ENCODE measurements around the gene CDK16.

The CDK16 gene

DNA sequence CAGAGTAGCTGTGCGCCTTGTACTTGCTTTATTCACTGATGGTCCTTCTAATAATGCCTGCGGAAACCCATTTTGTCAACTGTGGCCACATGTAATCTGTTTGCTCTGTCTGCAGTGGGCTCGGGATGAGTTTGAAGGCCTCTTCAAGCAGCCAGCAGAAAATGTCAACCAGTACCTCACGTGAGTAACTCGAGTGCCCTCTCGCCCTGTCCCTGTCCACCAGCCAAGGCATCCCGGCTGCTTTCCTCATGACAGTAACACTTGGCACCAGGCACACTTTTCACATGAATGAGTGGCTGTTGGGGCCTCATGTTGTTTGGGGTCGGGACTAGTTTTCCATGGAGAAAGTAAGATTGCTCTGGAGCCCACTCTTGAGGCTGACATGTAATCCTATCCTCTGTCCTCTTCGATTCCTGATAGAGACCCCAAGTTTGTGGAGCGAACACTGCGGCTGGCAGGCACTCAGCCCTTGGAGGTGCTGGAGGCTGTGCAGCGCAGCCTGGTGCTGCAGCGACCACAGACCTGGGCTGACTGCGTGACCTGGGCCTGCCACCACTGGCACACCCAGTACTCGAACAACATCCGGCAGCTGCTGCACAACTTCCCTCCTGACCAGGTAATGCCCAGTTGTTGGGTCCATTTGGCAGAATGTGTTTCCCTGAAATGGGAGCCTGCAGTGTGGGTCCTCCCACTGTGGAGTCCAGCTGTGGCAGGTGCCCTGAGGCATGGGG, 8.8 kb upstream of the CDK16 start:
- no peak for DNase-seq

DNA sequence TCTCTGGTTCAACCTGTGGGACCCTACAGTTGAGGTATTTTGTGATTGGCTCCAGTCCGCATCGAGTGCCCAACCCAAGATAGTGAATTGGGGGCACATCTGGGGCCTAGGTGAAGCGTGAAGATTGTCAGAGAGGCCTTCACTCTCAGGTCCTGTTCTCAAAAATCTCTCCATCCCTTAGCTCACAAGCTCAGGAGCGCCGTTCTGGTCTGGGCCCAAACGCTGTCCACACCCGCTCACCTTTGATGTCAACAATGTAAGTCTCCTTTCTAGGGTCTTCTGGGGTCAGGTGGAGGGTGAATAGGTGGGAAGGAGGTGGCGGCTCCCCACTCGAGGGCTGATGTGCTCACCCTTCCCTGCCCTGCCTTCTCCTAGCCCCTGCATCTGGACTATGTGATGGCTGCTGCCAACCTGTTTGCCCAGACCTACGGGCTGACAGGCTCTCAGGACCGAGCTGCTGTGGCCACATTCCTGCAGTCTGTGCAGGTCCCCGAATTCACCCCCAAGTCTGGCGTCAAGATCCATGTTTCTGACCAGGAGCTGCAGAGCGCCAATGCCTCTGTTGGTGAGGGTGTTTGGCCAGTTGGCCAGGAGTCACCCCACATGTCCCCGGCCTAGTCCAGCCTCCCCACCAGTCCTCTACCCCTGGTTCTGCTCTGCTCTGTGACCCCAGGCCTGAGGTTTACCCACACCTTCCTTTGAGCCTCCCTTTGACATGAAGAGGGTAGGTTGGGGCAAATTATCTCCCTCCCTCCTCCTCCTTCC, 7.6 kb upstream of the CDK16 start:
- no peak for DNase-seq

DNA sequence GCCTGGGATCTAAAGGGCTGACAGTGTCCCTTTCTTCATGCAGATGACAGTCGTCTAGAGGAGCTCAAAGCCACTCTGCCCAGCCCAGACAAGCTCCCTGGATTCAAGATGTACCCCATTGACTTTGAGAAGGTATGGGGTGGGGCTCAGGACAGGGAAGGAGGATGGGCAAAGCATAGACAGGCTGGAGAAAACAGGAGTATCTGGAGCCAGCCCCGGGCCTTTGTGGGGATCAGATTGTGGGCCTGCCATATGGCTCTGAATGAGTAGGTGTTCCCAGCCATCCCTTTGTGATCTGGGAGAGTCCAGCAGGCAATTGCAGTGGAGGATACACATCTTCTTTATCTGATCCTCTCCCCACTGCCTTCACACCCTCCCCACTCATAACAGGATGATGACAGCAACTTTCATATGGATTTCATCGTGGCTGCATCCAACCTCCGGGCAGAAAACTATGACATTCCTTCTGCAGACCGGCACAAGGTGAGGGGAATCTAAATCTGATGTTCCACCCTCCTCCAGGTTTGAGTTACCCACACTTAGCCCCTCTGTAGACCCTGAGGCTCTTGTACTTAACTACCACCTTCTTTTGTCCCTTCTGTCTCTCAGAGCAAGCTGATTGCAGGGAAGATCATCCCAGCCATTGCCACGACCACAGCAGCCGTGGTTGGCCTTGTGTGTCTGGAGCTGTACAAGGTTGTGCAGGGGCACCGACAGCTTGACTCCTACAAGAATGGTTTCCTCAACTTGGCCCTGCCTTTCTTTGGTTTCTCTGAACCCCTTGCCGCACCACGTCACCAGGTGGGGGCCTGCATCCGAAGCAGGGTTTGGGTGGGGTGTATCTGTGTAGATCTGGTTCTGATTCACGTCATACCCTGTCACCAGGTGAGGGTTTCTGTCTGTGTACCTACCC, 5.8 kb upstream of the CDK16 start:
- no peak for DNase-seq

DNA sequence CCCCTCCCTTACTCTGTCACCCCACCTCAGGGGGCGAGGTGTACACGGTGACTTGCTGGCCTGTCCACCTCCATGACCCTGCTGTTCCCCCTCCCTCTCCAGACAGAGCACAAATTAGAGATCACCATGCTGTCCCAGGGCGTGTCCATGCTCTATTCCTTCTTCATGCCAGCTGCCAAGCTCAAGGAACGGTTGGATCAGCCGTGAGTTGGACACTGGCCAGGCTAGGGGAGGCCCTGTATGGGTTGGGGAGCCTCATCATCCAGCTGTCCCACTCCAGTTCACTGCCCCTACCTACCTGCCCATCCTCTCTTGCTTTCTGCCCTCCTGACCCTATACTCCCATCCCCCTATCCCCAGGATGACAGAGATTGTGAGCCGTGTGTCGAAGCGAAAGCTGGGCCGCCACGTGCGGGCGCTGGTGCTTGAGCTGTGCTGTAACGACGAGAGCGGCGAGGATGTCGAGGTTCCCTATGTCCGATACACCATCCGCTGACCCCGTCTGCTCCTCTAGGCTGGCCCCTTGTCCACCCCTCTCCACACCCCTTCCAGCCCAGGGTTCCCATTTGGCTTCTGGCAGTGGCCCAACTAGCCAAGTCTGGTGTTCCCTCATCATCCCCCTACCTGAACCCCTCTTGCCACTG, 3.9 kb upstream of the CDK16 start:
- DNase-seq, result no peak

DNA sequence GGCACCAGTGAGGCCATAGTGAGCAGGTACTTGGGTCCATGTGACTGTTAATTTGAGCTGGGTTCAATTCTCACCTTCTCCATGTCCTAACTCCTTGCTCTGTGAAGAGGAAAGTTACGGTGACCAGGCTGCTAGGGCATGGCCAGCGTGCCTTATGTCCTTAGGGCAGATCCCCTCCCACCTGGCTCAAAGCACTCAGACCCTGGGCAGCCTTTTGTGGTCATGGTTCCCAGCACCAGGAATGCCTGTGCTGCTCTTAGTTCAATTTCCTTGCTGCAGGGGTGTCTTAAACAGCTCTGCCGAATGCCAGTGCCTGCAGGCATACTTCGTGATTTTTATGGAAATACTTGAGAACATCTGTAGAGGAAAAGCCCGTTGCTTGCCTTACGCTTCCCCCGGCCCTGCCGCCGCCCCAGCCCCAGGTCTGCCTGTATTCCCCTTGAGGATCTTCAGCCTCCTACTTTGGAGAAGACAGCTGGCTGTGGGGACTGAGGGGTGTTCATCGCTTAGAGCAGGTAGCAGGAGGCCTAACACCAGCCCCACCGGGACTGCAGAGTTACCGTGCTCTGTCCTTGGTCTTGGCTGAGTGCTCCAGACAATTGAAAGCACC, 3.1 kb upstream of the CDK16 start:
- DNase-seq, result no peak

DNA sequence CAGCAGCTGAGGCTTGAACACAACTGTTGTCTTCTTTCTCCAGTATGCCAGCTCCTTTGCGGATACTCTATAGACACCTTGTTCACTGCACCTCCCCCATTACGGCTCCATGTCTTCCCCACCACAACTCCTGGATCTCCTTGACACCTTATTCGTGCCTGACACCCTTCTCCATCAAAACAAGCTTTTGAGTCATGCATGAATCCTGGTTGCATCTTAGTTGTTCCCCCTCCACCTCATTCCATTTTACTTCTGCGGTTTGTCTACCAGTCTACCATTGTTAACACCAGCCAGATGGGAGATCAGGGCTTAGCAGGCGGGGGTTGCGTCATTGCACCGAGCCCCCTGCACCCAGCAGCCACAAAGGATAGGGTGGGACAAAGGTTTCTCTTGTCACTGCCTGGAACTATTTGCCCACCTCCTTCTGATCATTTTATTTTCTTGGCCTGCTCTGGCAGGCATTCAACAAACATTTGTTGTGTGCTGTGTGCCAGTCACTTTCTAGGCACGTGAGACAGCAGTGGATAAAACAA, 2.0 kb upstream of the CDK16 start:
- no peak for DNase-seq

DNA sequence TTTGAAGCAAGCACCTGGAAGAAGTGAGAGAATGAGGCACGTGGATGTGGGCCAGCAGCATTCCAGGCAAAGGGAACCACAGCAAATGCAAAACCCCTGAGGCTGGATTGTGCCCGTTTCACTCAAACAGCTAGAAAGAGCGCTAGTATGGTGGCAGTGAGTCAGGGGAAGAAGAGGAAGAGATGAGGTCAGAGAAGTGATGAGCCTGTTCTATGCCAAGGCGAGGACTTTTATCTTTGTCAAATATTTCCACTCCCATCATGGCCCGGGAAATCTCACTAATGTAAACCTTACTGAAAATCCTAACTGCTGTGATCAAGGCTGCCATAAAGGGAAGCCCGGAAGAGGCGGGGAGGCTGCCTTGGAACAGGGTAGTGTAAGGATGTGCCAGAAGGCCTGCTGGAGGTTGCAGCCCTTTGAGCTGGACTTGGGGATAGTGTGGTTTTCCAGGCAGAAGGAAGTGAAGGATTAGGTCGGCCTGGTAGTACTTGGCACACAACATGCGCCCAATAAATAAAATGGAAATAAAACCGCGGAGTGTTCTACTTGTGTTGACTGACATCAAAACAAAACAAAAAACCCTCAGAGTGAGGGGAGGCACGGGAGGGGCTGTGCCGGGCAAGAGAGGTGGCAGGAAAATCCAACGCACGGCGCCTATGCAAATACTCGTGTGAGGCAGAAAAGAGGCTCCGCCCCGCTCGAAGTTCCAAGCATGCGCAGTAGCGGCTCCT, 1.2 kb upstream of the CDK16 start:
- DNase-seq, result no peak

DNA sequence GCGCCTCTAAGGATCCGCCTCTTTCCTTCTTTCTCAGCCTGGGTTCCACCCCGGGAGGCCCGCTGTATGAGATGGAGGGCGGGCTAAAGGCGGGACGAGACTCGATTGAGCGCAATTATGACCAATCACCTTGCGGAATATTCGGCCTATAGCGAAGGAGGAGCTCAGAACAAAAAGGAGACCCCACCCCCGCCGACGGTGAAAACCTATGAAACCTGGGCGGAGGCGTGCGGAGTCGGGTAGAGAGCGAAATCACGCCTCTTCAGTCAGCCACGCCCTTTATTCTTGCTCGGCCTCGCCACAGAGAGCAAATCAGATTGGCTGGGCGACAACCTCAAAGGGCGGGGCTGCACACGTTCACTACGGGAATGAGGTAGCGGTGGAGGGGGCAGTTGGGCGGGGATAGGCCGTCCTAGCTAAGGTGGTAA, 615 bp upstream of the CDK16 start:
- DNase-seq, result peak; percentile 96 to 97

DNA sequence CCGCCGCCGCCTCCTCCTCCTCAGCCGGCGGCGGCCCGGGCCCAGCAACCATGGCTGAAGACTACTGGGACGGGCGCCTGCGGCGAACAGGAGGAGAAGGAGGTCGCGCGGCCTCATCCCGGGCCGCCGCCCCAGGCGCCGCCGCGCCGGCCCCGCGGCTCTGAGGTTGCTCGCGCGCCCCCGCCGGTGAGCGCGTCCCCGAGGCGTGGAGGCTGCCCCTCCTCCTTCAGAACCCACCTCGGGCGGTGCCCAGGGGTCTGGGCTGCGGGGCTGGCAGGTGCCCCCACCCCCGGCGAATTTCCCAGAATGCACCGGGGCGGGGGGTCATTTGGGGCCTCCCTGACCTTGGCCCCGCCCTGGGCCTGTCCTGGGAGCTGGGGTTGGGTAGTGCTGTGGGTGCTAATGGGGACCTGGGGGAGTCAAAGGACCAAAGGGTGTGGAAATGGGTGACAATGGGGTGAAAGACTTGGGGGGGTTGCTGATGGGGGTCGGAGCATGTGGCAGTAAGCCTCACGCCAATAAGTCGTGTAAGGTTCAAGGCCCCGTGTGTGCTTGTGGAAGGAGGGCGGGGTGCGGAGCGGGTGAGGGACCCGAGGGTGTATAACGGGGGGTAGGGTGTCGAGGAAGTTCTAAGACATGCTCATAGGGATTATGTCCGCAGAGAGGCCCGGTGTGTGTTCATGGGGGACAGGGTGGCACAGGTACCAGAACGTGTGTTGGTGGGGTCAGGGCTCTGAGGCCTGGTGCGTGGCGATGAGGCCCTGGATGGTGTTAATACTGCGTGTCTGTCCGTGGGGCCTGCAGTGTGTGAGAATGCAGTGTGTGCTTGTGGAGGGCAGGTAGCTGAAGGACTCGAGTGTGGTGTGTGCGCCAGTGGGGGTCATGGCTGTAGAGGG, 687 bp downstream of the CDK16 start:
- no peak for DNase-seq

DNA sequence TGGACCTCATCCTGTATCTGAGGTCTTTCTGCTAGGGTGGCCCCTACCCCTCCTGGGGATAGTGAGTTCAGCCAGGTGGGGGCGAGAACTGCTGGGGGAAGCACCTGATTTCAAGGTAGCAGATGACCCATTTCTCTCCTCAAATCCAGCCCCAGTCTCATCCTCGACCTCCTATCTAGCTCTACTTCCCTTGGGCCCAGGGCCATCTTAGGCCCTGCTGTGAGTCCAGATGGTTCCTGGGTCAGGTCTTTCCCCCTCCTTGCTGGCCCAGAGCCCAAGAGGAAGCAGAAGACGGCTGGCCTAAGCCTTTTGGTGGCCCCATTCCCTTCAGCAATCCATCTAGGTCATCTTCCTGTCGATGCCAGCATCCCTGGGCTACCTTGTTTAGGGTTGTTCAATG, 3.3 kb downstream of the CDK16 start:
- no peak for DNase-seq

DNA sequence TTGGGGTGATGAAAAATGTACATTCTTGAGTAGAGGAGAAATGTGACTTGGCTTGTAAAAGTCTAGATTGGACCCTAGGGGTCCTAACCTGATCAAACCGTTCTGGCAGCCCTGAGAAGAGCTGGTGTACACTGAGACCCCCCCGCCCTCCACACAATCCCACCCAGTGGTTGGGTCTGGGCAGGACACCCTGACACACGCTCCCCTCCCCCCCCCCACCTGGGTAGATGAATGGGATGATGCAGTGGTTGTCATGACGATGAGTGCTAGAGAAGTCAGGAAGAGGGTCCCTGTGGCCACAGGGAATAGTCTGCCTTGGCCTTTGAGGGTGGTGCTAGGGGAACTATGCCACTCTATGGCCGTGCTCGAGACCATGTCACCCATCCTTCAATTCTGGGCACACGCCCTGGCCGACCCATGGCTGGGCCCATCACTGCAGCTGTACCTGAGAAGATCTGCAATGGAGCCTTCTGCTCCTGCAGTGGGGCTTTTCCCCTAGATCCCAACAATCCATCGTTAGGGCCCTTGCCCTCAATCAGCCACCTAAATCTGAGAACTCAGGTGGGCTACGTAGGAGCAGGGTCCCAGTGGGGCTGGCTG, 4.4 kb downstream of the CDK16 start:
- DNase-seq, result no peak

DNA sequence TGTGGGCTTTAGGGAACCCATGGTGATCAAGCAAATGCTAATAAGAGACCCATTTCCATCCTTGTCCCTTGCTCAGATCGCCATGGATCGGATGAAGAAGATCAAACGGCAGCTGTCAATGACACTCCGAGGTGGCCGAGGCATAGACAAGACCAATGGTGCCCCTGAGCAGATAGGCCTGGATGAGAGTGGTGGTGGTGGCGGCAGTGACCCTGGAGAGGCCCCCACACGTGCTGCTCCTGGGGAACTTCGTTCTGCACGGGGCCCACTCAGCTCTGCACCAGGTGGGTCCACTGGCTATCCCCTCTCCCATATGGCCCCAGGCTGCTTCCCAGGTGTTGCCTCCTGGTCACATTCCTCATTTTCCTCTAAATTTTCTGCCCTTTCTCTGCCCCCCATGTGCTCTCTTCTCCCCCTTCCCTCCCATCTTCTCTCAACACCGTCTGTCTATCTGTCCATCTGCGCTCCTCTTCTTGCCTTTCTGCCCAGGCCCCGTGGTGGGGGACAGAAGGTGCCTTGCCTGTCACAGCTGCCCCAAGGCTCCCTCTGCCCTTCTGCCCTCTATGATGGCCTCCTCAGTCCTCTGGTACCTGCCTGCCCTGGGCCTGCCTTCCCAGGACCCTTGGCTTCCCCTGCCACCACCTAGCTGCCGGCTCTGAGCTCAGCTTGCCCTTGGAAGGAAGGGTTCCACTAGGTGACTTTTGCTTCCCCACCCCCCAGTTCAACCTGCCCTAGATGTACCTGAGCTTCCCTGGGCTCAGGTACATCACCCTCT, 5.2 kb downstream of the CDK16 start:
- DNase-seq, result no peak

DNA sequence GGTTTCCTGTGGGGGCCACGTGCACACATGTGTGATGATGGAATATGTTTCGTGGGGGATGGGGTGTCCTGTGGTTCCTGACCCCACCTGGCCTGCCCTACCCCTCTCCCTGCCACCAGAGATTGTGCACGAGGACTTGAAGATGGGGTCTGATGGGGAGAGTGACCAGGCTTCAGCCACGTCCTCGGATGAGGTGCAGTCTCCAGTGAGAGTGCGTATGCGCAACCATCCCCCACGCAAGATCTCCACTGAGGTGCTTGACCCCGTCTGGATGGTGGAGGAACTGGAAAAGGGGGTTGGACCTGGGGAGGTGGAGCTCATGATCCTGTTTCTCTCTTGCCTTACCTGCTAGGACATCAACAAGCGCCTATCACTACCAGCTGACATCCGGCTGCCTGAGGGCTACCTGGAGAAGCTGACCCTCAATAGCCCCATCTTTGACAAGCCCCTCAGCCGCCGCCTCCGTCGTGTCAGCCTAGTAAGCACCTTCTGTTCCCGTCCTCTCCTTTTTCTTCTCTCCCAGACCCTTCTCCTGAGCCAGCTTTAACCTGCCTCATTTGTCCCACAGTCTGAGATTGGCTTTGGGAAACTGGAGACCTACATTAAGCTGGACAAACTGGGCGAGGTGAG, 5.9 kb downstream of the CDK16 start:
- no peak for DNase-seq

DNA sequence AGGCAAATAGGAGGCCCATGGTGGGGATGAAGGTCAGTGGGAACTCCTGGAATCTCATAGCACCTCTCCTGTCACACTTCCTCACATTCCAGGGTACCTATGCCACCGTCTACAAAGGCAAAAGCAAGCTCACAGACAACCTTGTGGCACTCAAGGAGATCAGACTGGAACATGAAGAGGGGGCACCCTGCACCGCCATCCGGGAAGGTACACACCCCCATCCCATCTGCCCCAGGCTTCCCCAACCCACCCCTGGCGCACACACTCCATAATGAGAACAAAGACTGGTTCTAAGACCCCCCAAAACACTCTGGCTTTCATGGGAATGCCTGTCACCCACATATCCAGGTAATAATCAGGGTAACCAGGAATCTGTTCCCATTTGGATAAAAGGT, 6.4 kb downstream of the CDK16 start:
- no peak for DNase-seq

DNA sequence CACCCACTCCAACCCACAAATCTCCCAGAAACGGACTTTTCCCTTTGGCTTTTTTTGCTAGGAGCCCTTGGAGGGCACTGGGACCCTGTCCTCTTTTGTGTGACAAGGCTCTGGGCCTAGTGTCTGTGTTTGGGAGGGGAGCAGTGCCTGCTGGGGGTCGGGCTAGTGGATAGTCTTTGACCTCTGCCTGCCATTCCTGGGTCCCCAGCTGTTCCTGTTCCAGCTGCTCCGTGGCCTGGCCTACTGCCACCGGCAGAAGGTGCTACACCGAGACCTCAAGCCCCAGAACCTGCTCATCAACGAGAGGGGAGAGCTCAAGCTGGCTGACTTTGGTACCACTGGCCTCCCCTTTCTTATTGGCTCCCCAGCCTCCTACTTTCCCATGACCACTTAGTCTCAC, 7.6 kb downstream of the CDK16 start:
- DNase-seq, result no peak

DNA sequence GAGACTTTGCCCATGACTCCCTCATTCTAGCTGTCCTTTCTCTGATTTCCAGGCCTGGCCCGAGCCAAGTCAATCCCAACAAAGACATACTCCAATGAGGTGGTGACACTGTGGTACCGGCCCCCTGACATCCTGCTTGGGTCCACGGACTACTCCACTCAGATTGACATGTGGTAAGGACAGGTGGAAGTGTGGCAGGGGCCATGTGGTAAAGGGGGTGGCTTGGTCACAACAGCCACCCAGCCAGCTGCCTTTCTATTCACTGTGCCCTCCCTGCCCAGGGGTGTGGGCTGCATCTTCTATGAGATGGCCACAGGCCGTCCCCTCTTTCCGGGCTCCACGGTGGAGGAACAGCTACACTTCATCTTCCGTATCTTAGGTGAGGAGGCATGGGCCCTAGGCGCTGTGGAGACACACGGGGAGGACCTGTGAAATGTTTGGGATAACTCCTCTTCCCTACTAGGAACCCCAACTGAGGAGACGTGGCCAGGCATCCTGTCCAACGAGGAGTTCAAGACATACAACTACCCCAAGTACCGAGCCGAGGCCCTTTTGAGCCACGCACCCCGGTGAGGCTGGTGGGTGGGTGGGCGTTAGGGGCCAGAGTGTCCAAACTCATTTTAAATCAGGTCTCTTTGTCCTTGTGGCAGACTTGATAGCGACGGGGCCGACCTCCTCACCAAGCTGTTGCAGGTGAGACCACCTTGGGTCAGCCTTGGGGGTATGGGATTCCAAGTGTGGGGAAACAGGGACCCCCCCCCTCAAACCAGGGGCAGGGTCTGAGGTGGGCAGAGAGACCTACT, 8.3 kb downstream of the CDK16 start:
- DNase-seq, result no peak

DNA sequence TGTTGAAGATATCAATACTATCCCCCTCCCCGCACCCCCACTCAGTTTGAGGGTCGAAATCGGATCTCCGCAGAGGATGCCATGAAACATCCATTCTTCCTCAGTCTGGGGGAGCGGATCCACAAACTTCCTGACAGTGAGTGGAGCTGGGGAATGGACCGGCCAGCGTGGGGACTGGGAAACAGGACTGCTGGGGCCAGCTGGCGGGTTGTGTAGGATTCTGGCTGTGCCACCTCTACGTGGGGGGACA, 8.8 kb downstream of the CDK16 start:
- no peak for DNase-seq
